K562 (cell line): ENCODE measurements around the gene RHEBL1. TPM values are rescaled to one million over a fixed set of nuclear protein-coding genes. Genes with fewer than 3 reads are reported as not detected.

Experiments
- ATAC-seq: fragments of 200-7000 bp; cut with Tn5 transposase; 3 replicates; pipeline ENCODE4 v1.9.1; 2020; ENCODE audit warnings: moderate library complexity
- BruUV-seq: library from RNA; stranded (reverse); fragments of 400-500 nt; replicated peaks from 2 replicates; lab custom pipeline; 2021; lab: Mats Ljungman, UMichigan
- CTCF ChIA-PET: fragments of 300-600 bp; formaldehyde crosslinking; extraction: SDS; loops from one replicate; lab custom pipeline; 2021; ENCODE audit warnings: low intra/inter-chr PET ratio; lab: Yijun Ruan, JAX
- POLR2A ChIA-PET: fragments of 300-600, 350-650 bp; sonication (Branson Sonifier 250); formaldehyde crosslinking; extraction: SDS; loops from one replicate; lab custom pipeline; 2021; ENCODE audit warnings: antibody characterized with exemption, inconsistent platforms; lab: Yijun Ruan, JAX
- DNase-seq, 4 experiments: peaks; one replicate each; pipeline versions ENCODE4 v3.0.0 to v3.0.0-alpha.2; 2011 to 2018; ENCODE audit warnings: low spot score in 3 of 4, mixed read lengths in 3 of 4; ENCODE audit errors: extremely low read depth in 1 of 4
- FAIRE-seq: peaks from 2 replicates; lab custom pipeline; 2011; peaks lifted over from hg19 to GRCh38; lab: Jason Lieb, UNC
- H2AFZ ChIP-seq: 2 replicates; pipeline ENCODE4 v1.6.0; 2011; ENCODE audit warnings: low read depth, low read length, control low read depth, inconsistent platforms
- H3K27ac ChIP-seq: fragments of 200-600 bp; 3 replicates; pipeline ENCODE4 v1.8.0; 2011; ENCODE audit warnings: low read depth, mild to moderate bottlenecking, control low read depth, inconsistent platforms, low read length, moderate library complexity, mixed read lengths; ENCODE audit errors: extremely low read depth
- H3K27me3 ChIP-seq, 2 experiments: fragments of 300-600 bp in 1 of 2; 2 replicates in 1 of 2; 3 replicates in 1 of 2; pipeline versions ENCODE4 v1.6.0 to v1.8.0; 2011; ENCODE audit warnings: inconsistent platforms in 2 of 2, low read length in 2 of 2, mild to moderate bottlenecking in 1 of 2, mixed read lengths in 1 of 2, moderate library complexity in 1 of 2; ENCODE audit not compliant: control insufficient read depth in 2 of 2, insufficient read depth in 2 of 2
- H3K36me3 ChIP-seq: fragments of 300-600 bp; 3 replicates; pipeline ENCODE4 v1.8.0; 2011; ENCODE audit warnings: mild to moderate bottlenecking, low read length, inconsistent platforms; ENCODE audit not compliant: control insufficient read depth, insufficient read depth
- H3K4me1 ChIP-seq, 2 experiments: fragments of 200-600 bp in 1 of 2; replicated peaks in 1 of 2; 2 replicates in 1 of 2; 3 replicates in 1 of 2; pipeline versions ENCODE4 v1.5.1 to v1.8.0; 2011; ENCODE audit warnings: inconsistent platforms in 2 of 2, low read length in 2 of 2, mild to moderate bottlenecking in 1 of 2, mixed read lengths in 1 of 2, moderate library complexity in 1 of 2; ENCODE audit not compliant: control insufficient read depth in 2 of 2, insufficient read depth in 2 of 2
- H3K4me2 ChIP-seq: 2 replicates; pipeline ENCODE4 v1.6.1; 2011; ENCODE audit warnings: low read length, control low read depth, inconsistent platforms, mixed read lengths; ENCODE audit not compliant: insufficient read depth
- H3K4me3 ChIP-seq: fragments of 200-600 bp; sonication (generic), shearing (Covaris generic); 2 replicates; pipeline ENCODE4 v1.5.1; 2016; ENCODE audit warnings: control low read depth, inconsistent platforms
- H3K79me2 ChIP-seq: fragments of 200-600 bp; 3 replicates; pipeline ENCODE4 v1.8.0; 2011; ENCODE audit warnings: low read length, inconsistent platforms; ENCODE audit not compliant: control insufficient read depth, insufficient read depth
- H3K9ac ChIP-seq, 2 experiments: 2 replicates each; pipeline versions ENCODE4 v1.6.0 to v1.6.1; 2011; ENCODE audit warnings: low read depth in 2 of 2, low read length in 2 of 2, control low read depth in 1 of 2, inconsistent platforms in 1 of 2, mild to moderate bottlenecking in 1 of 2, mixed read lengths in 1 of 2; ENCODE audit not compliant: insufficient read depth in 1 of 2
- H3K9me1 ChIP-seq: one replicate; pipeline ENCODE4 v1.6.0; 2011; ENCODE audit warnings: inconsistent platforms, mild to moderate bottlenecking, low read length, moderate library complexity; ENCODE audit not compliant: control insufficient read depth, insufficient read depth
- H3K9me3 ChIP-seq: replicated peaks from 2 replicates; pipeline ENCODE4 v1.5.1; 2011; ENCODE audit warnings: low read depth, low read length, inconsistent platforms; ENCODE audit not compliant: control insufficient read depth, insufficient read depth
- H4K20me1 ChIP-seq: replicated peaks from 2 replicates; pipeline ENCODE4 v1.6.1; 2011; ENCODE audit warnings: low read length, inconsistent platforms, mixed read lengths; ENCODE audit not compliant: control insufficient read depth, insufficient read depth
- MAFG ChIP-seq: fragments of 450-650 bp; conservative IDR thresholded peaks from 2 replicates; pipeline ENCODE4 v1.6.1; 2016; ENCODE audit warnings: missing genetic modification characterization, missing compliant biosample characterization
- MYBL2 ChIP-seq, 2 experiments: fragments of 450-650 bp in 1 of 2; sonication (generic) in 1 of 2; formaldehyde crosslinking in 1 of 2; IDR thresholded peaks; 2 replicates each; pipeline versions ENCODE4 v1.6.1 to v1.8.1; 2017 to 2022; ENCODE audit warnings: borderline replicate concordance in 1 of 2, inconsistent platforms in 1 of 2, low read depth in 1 of 2, mild to moderate bottlenecking in 1 of 2, missing genetic modification reagents in 1 of 2, moderate library complexity in 1 of 2
- whole genome bisulfite sequencing: fragments of 100-300 bp; shearing (Covaris generic); methylation state at CpG from one replicate; pipeline ENCODE4 v1.1.6; 2016; ENCODE audit warnings: low coverage, mixed read lengths; ENCODE audit not compliant: insufficient coverage; ENCODE audit errors: missing lambda C conversion rate; 5-methylcytosine and 5-hydroxymethylcytosine counted together
- in situ Hi-C: fragments of 300-500 bp; cut with MboI; formaldehyde crosslinking; loops from 4 replicates; pipeline ENCODE4 v1.15.0; 2018; ENCODE audit warnings: inconsistent platforms, mixed read lengths
- intact Hi-C: fragments of 100-400 bp; cut with micrococcal nuclease; formaldehyde crosslinking; loops from 2 replicates; pipeline ENCODE4 v1.14.2; 2022
- polyA plus RNA-seq, 8 experiments: library from polyadenylated mRNA; depleted of rRNA in 4 of 8; stranded (reverse) in 5 of 8; unstranded in 3 of 8; fragments of >200 nt; fragmentation: Nextera tagmentation in 2 of 8; fragmentation: Illumina TruSeq in 1 of 8; extraction: Ambion mirVana in 2 of 8; extraction: Trizol in 1 of 8; gene quantifications; 2 replicates each; pipeline versions ENCODE4 v1.2.1 to v1.2.3, GENCODE V29; 2011 to 2014; ENCODE audit warnings: inconsistent platforms in 1 of 8, missing spikeins in 1 of 8
- total RNA-seq, 7 experiments: library from RNA; depleted of rRNA in 6 of 7; stranded (reverse); fragments of >200 nt in 6 of 7; fragmentation: Illumina TruSeq in 2 of 7; extraction: Trizol in 2 of 7; gene quantifications; 2 replicates each; pipeline versions ENCODE4 v1.2.1 to v1.2.3, GENCODE V29; 2011 to 2021; ENCODE audit warnings: low replicate concordance in 1 of 7
- TF ChIP-seq, protein P1 (sequence below): fragments of 250-450 bp; sonication (Bioruptor Pico); IDR thresholded peaks from 2 replicates; pipeline ENCODE4 v1.4.0; 2020
- TF ChIP-seq, protein P2 (sequence below): fragments of 150-350 bp; conservative IDR thresholded peaks from 2 replicates; pipeline ENCODE4 v1.6.1; 2014; ENCODE audit warnings: low read length

RHEBL1 gene
- total and polyA plus RNA-seq, 9 of the 15 experiments (the other 6 are each of a cell fraction or from before 2014, with no cell fraction given) = 4.3 to 36.1 (median 8.2) TPM

DNA sequence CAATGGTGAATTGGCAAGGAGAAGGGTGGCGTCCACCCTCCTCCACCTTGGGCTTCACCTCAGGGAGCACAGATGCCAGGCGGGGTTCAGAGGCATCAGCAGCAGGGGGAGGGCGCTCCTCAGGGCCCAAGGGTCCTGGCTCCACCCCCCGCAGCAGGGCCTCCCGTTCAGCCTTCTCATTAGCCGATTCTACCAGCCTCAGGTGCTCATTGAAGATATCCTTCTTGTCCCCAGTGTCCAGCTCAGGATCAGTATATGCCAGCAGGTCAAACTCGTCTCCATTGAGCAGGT lies 31.9 kb downstream of the RHEBL1 start:
- 92% methylated on average over 7 of the region's 7 CpGs for WGBS
- Histone ChIP-seq H3K9me3 (no peaks in the 10 kb centered on the region), H4K20me1 (no peaks in the 10 kb centered on the region; the same call in 1 of the 2 replicates), H3K4me1 (peaks cover 0 to 7% of the 10 kb centered on the region in 2 experiments; a peak in 1 of 5 replicates)
- in situ Hi-C loops = no loop called here
- CTCF ChIA-PET = no interaction called here
- TF ChIP-seq MYBL2 (IDR thresholded peaks at IDR 0.05; ENCODE audit: low read depth) (no peak), MYBL2 (CRISPR knock-in tag; IDR thresholded peaks at IDR 0.05; ENCODE audit: borderline replicate concordance) (no peak), MAFG (tag) (no peak)
- TF ChIP-seq, protein P1, sequence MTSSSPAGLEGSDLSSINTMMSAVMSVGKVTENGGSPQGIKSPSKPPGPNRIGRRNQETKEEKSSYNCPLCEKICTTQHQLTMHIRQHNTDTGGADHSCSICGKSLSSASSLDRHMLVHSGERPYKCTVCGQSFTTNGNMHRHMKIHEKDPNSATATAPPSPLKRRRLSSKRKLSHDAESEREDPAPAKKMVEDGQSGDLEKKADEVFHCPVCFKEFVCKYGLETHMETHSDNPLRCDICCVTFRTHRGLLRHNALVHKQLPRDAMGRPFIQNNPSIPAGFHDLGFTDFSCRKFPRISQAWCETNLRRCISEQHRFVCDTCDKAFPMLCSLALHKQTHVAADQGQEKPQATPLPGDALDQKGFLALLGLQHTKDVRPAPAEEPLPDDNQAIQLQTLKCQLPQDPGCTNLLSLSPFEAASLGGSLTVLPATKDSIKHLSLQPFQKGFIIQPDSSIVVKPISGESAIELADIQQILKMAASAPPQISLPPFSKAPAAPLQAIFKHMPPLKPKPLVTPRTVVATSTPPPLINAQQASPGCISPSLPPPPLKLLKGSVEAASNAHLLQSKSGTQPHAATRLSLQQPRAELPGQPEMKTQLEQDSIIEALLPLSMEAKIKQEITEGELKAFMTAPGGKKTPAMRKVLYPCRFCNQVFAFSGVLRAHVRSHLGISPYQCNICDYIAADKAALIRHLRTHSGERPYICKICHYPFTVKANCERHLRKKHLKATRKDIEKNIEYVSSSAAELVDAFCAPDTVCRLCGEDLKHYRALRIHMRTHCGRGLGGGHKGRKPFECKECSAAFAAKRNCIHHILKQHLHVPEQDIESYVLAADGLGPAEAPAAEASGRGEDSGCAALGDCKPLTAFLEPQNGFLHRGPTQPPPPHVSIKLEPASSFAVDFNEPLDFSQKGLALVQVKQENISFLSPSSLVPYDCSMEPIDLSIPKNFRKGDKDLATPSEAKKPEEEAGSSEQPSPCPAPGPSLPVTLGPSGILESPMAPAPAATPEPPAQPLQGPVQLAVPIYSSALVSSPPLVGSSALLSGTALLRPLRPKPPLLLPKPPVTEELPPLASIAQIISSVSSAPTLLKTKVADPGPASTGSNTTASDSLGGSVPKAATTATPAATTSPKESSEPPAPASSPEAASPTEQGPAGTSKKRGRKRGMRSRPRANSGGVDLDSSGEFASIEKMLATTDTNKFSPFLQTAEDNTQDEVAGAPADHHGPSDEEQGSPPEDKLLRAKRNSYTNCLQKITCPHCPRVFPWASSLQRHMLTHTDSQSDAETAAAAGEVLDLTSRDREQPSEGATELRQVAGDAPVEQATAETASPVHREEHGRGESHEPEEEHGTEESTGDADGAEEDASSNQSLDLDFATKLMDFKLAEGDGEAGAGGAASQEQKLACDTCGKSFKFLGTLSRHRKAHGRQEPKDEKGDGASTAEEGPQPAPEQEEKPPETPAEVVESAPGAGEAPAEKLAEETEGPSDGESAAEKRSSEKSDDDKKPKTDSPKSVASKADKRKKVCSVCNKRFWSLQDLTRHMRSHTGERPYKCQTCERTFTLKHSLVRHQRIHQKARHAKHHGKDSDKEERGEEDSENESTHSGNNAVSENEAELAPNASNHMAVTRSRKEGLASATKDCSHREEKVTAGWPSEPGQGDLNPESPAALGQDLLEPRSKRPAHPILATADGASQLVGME (CRISPR knock-in tag) = no peak
- TF ChIP-seq, protein P2, sequence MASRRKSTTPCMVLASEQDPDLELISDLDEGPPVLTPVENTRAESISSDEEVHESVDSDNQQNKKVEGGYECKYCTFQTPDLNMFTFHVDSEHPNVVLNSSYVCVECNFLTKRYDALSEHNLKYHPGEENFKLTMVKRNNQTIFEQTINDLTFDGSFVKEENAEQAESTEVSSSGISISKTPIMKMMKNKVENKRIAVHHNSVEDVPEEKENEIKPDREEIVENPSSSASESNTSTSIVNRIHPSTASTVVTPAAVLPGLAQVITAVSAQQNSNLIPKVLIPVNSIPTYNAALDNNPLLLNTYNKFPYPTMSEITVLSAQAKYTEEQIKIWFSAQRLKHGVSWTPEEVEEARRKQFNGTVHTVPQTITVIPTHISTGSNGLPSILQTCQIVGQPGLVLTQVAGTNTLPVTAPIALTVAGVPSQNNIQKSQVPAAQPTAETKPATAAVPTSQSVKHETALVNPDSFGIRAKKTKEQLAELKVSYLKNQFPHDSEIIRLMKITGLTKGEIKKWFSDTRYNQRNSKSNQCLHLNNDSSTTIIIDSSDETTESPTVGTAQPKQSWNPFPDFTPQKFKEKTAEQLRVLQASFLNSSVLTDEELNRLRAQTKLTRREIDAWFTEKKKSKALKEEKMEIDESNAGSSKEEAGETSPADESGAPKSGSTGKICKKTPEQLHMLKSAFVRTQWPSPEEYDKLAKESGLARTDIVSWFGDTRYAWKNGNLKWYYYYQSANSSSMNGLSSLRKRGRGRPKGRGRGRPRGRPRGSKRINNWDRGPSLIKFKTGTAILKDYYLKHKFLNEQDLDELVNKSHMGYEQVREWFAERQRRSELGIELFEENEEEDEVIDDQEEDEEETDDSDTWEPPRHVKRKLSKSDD = no peak
- TF ChIP-seq, all 486 proteins: peak for 0
- intact Hi-C loops = no loop called here
- Histone ChIP-seq H3K4me3 (no peak overlapping the region), H2AFZ (no peak overlapping the region), H3K9ac (peak overlapping the region in 1 of 2 experiments; percentile 31; a peak in 1 of 4 replicates), H3K4me2 (no peak overlapping the region), H3K9me1 (no peaks in the 10 kb centered on the region), H3K27me3 (no peaks in the 10 kb centered on the region), H3K27ac (no peak overlapping the region), H3K36me3 (peaks cover 97% of the 10 kb centered on the region; the same call in 2 of the 3 replicates), H3K79me2 (no peaks in the 10 kb centered on the region)
- POLR2A ChIA-PET = interaction anchor here (1.1 to 12.9 kb wide), 10 partner anchors 8 to 94 kb away, joined by 3 to 78 read pairs (median 8); partner anchors contain the start of genes PRKAG1 and TUBA1B
- DNase-seq (no peak), ATAC-seq (no peak), FAIRE-seq (no peak)
- BruUV-seq = no TSS peak
